ENCODE measurements around the gene STXBP5. TPM values are rescaled to one million over a fixed set of nuclear protein-coding genes. Genes with fewer than 3 reads are reported as not detected.
A peak's percentile ranks its signal among the peaks of the same experiment; 100 is the strongest.

STXBP5 gene
- polyA plus RNA-seq, 1 of the 3 experiments (the other 2 are of a cell fraction), result 9.9 TPM

DNA sequence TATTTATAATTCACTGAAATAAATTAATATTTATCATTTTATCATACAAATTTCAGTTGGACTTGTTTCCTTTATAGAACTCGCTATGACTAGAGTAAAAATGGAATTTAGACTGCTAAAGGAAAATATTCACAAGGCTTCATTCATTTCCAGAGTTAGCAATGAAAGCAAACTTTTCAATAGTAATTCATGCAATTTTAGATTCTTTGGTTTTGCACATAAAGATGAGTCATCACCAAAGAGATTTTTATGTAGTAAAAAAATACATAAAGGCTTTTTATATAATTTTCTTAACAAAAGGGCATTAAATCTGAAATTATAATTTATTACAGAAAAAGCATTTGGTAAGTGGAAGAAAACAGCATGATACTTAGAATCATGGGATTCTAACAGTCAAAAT, 37.2 kb upstream of the STXBP5 start:
- ChIA-PET POLR2A (no interaction called here), CTCF (interaction anchor here (0.6 to 1.7 kb wide), 2 partner anchors 10 to 274 kb away, joined by 3 to 4 read pairs; no protein-coding TSS in a partner anchor)
- peaks cover 23% of the 10 kb centered on the region for H3F3A ChIP-seq (replicated peaks; ENCODE audit: insufficient read depth)
- H3K9ac ChIP-seq, result no peak overlapping the region
- no peaks in the 10 kb centered on the region for H3K79me2 ChIP-seq (ENCODE audit: insufficient read depth)
- no peaks in the 10 kb centered on the region for H3K36me3 ChIP-seq (replicated peaks in 1 of 2; ENCODE audit: control insufficient read depth in 1 of 2, insufficient read depth in 2 of 2, low read length in 1 of 2)
- DNase-seq, result no peak
- no peak overlapping the region for H3K4me3 ChIP-seq (ENCODE audit: low read depth in 2 of 2, low read length in 1 of 2)
- WGBS (ENCODE audit: low lambda C conversion rate), result 42% methylated on average over 1 of the region's 1 CpG
- H4K20me1 ChIP-seq (ENCODE audit: insufficient read depth), result no peaks in the 10 kb centered on the region
- H3K9me2 ChIP-seq, result no peaks in the 10 kb centered on the region
- peak overlapping the region; percentile 55 to 86 for H3K27ac ChIP-seq (ENCODE audit: low read depth in 2 of 2, low read length in 1 of 2)
- no peaks in the 10 kb centered on the region for H3K27me3 ChIP-seq (ENCODE audit: insufficient read depth)
- peaks cover 5 to 13% of the 10 kb centered on the region in 2 experiments; a peak in 3 of 4 replicates for H3K4me1 ChIP-seq (ENCODE audit: control insufficient read depth in 1 of 2, insufficient read depth in 2 of 2, low read depth in 1 of 2, low read length in 1 of 2)
- H3K4me2 ChIP-seq, result no peak overlapping the region
- no peaks in the 10 kb centered on the region for H3K9me3 ChIP-seq
- H2AFZ ChIP-seq (ENCODE audit: low read depth), result peak overlapping the region; percentile 78; the same call in 1 of the 2 replicates
- TF ChIP-seq, protein P1, sequence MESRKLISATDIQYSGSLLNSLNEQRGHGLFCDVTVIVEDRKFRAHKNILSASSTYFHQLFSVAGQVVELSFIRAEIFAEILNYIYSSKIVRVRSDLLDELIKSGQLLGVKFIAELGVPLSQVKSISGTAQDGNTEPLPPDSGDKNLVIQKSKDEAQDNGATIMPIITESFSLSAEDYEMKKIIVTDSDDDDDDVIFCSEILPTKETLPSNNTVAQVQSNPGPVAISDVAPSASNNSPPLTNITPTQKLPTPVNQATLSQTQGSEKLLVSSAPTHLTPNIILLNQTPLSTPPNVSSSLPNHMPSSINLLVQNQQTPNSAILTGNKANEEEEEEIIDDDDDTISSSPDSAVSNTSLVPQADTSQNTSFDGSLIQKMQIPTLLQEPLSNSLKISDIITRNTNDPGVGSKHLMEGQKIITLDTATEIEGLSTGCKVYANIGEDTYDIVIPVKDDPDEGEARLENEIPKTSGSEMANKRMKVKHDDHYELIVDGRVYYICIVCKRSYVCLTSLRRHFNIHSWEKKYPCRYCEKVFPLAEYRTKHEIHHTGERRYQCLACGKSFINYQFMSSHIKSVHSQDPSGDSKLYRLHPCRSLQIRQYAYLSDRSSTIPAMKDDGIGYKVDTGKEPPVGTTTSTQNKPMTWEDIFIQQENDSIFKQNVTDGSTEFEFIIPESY (IDR thresholded peaks at IDR 0.05; ENCODE audit: borderline replicate concordance, low read depth), result no peak
- TF ChIP-seq FOSL2 (IDR thresholded peaks at IDR 0.05; ENCODE audit: borderline replicate concordance, low read depth), result peak; percentile 8; the same call in 1 of the 2 replicates

DNA sequence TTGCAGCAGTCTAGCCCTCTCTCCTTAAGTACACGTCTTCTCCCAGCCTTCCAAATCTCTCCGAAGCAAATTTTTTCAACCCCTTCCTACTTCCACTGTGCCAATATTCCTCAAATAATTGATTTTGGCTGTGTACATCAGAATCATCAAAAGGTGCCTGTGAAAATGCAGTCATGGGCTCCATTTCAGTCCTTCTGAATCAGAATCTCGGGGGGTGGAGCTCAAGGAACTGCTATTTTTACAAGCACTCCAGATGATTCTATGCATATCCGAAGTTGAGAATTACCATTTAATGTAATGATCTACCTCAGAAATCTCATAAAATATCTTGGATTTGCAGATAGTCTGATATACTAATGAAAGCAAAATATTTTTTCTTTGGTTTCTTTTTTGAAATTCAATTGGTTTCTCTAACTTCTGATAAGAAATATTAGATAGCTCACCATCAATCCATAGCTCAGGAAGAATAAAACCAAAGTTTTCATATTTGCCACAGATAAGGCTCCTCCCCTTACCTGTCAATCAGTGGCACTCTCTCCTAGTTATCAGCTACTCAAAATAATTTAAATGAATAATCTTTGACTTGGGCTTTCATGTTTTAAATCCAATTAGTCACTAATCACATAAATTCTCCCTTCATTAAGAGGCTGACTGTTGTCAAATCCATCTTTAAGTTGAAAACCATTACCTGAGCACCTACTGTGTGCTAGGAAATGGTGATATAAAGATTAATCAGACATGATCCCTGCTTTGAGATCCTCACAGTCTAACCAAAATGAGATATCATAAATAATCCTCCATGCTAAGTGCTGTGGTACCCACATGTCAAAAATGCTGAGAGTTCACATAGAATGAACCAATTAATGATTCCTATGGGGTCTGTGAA, 36.4 kb upstream of the STXBP5 start:
- Histone ChIP-seq H2AFZ (ENCODE audit: low read depth) (peak overlapping the region; percentile 78), H3K27me3 (ENCODE audit: insufficient read depth) (no peaks in the 10 kb centered on the region), H3K4me2 (no peak overlapping the region), H3K9me2 (no peaks in the 10 kb centered on the region), H3K4me1 (ENCODE audit: control insufficient read depth in 1 of 2, insufficient read depth in 2 of 2, low read depth in 1 of 2, low read length in 1 of 2) (peaks cover 5 to 13% of the 10 kb centered on the region in 2 experiments; a peak in 3 of 4 replicates), H3K9me3 (no peaks in the 10 kb centered on the region), H4K20me1 (ENCODE audit: insufficient read depth) (no peaks in the 10 kb centered on the region), H3K4me3 (ENCODE audit: low read depth in 2 of 2, low read length in 1 of 2) (no peak overlapping the region), H3K36me3 (replicated peaks in 1 of 2; ENCODE audit: control insufficient read depth in 1 of 2, insufficient read depth in 2 of 2, low read length in 1 of 2) (no peaks in the 10 kb centered on the region), H3F3A (replicated peaks; ENCODE audit: insufficient read depth) (peaks cover 23% of the 10 kb centered on the region), H3K79me2 (ENCODE audit: insufficient read depth) (no peaks in the 10 kb centered on the region), H3K9ac (no peak overlapping the region), H3K27ac (ENCODE audit: low read depth in 2 of 2, low read length in 1 of 2) (peak overlapping the region; percentile 55 to 86; a peak in 3 of 4 replicates)
- DNase-seq, result no peak
- POLR2A ChIA-PET, result no interaction called here
- WGBS (ENCODE audit: low lambda C conversion rate), result 85% methylated on average over 4 of the region's 4 CpGs
- CTCF ChIA-PET, result interaction anchor here (0.6 to 1.7 kb wide), 3 partner anchors 11 to 275 kb away, joined by 3 to 4 read pairs (median 3); no protein-coding TSS in a partner anchor
- TF ChIP-seq ELF1 (IDR thresholded peaks at IDR 0.05) (no peak), SMC3 (IDR thresholded peaks at IDR 0.05; ENCODE audit: low read depth, low read length) (no peak), TCF12 (IDR thresholded peaks at IDR 0.05) (no peak), FOXJ3 (CRISPR knock-in tag; IDR thresholded peaks at IDR 0.05) (no peak), EZH2phosphoT487 (IDR thresholded peaks at IDR 0.05; ENCODE audit: borderline replicate concordance, low read depth) (no peak), JUND (IDR thresholded peaks at IDR 0.05) (no peak), GATA2 (CRISPR knock-in tag; IDR thresholded peaks at IDR 0.05) (no peak), CHD2 (IDR thresholded peaks at IDR 0.05; ENCODE audit: low read length, partially characterized antibody) (no peak), TEAD4 (IDR thresholded peaks at IDR 0.05; ENCODE audit: borderline replicate concordance, insufficient read depth) (no peak), POLR2AphosphoS5 (IDR thresholded peaks at IDR 0.05; ENCODE audit: low read depth, low read length) (no peak), FOSL2 (IDR thresholded peaks at IDR 0.05; ENCODE audit: borderline replicate concordance, low read depth) (no peak)
- TF ChIP-seq, protein P2, sequence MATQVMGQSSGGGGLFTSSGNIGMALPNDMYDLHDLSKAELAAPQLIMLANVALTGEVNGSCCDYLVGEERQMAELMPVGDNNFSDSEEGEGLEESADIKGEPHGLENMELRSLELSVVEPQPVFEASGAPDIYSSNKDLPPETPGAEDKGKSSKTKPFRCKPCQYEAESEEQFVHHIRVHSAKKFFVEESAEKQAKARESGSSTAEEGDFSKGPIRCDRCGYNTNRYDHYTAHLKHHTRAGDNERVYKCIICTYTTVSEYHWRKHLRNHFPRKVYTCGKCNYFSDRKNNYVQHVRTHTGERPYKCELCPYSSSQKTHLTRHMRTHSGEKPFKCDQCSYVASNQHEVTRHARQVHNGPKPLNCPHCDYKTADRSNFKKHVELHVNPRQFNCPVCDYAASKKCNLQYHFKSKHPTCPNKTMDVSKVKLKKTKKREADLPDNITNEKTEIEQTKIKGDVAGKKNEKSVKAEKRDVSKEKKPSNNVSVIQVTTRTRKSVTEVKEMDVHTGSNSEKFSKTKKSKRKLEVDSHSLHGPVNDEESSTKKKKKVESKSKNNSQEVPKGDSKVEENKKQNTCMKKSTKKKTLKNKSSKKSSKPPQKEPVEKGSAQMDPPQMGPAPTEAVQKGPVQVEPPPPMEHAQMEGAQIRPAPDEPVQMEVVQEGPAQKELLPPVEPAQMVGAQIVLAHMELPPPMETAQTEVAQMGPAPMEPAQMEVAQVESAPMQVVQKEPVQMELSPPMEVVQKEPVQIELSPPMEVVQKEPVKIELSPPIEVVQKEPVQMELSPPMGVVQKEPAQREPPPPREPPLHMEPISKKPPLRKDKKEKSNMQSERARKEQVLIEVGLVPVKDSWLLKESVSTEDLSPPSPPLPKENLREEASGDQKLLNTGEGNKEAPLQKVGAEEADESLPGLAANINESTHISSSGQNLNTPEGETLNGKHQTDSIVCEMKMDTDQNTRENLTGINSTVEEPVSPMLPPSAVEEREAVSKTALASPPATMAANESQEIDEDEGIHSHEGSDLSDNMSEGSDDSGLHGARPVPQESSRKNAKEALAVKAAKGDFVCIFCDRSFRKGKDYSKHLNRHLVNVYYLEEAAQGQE (IDR thresholded peaks at IDR 0.05; ENCODE audit: low read depth, low read length), result no peak
- TF ChIP-seq, protein P1 (IDR thresholded peaks at IDR 0.05; ENCODE audit: borderline replicate concordance, low read depth), result no peak
- TF ChIP-seq, protein P3, sequence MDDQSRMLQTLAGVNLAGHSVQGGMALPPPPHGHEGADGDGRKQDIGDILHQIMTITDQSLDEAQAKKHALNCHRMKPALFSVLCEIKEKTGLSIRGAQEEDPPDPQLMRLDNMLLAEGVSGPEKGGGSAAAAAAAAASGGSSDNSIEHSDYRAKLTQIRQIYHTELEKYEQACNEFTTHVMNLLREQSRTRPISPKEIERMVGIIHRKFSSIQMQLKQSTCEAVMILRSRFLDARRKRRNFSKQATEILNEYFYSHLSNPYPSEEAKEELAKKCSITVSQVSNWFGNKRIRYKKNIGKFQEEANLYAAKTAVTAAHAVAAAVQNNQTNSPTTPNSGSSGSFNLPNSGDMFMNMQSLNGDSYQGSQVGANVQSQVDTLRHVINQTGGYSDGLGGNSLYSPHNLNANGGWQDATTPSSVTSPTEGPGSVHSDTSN (IDR thresholded peaks at IDR 0.05), result no peak

Measured in SK-N-SH (cell line).